ENCODE data around the gene IER3. TPM values are rescaled to one million over a fixed set of nuclear protein-coding genes. Genes with fewer than 3 reads are reported as not detected.
"Not testable (repeated sequence)": the region's sequence is repeated elsewhere in the genome, so short reads cannot be mapped to it uniquely, and the experiment has no call there.

The IER3 gene
- polyA plus RNA-seq, 3 donors, result 41.6 to 402 (median 45.5) TPM

DNA sequence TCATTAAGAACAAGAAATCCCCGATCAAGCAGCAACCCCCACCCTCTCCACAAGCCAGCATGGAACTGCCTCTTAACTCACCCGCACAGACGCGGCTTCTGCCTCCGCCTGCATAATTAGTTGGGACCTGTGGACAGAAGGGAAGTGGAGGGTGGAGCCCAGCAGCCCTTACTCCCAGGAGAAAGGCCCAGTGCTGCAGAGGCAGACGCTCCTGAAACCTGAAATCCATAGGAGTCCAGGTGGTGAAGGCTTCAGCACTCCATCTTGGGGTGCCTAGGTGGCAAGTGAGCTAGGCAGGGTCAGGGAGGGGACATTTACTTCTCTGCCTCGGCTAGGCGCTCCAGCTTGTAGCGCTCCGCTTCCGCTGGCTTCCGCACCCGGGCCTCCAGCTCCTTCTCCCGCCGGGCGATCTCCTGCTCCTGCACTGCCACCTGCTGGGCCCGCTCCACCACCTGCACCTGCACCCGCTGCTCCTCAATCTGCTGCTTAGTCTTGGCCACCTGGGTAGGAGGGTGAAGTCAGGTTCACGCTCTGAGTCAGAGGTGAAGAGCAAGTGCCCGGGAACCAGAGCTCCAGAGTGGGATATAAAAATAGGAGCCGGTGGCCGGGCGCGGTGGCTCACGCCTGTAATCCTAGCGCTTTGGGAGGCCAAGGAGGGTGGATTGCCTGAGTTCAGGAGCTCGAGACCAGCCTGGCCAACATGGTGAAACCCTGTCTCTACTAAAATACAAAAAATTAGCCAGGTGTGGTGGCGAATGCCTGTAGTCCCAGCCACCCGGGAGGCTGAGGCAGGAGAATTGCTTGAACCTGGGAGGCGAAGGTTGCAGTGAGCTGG is 13.5 kb downstream of the IER3 start:
- H3K27ac ChIP-seq (ENCODE audit: low read depth, low read length), result no peak overlapping the region
- 29 to 46% (median 38%) methylated on average over 30 of the region's 30 CpGs for WGBS, 3 donors

DNA sequence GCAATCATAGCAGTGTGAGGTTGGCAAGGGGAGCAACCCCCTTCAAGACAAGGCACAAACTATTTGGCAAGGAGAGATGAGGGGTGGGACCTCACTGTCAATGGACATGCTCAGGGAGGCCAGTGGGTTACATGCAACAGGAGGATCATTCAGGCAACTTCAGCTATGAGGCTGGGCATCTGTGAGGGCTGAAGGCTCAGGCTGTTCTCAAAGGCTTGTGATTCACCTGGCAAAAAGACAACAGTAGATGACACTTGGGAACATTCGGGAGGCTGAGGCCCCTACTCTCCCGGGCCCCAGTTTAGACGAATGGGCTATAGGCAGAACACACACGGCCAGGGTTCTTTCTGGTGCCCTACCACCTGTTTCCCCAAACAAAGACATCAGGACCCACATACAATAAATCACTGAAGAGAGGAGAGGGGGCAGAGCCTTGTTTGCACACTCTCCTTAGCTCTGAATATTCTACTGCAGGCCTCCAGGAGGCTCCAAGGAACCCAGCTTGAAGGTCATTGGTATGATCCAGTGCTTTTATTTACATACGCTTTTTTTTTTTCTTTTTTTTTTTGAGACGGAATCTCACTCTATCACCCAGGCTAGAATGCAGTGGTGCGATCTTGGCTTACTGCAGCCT is 16.3 kb downstream of the IER3 start:
- no peak overlapping the region for H3K27ac ChIP-seq (ENCODE audit: low read depth, low read length)
- WGBS, 3 donors, result 56 to 64% (median 61%) methylated on average over 7 of the region's 7 CpGs

DNA sequence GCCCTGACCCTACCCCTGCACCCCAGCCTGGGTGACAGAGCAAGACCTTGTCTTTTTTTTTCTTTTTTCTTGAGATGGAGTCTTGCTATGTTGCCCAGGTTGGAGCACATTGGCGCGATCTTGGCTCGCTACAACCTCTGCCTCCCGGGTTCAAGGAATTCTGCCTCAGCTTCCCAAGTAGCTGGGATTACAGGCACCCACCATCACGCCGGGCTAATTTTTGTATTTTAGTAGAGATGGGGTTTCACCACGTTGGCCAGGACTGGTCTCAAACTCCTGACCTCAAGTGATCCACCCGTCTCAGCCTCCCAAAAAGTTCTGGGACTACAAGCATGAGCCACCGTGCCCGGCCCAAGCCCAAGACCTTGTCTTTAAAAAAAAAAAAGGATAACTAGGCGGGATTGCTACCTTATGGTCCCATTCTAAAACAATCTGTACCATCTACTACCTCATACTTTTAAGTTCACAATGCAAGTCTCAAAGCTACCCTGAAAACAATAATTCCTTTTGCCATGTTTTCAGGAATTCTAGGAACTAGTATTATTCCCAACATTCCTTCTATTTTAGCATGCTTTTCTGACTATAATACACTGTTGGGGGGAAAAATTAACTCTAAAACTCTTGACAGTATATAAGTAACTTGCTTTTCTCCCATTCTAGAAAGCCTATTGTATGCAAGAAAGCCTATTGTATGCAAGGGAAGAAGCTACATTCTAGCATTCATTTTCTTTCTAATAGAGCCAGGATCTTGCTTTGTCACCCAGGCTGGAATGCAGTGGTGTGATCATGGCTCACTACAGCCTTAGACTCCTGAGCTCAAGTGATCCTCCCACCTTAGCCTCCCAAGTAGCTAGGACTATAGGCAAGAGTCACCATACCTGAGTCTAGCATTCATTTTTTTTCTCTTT is 17.6 kb downstream of the IER3 start:
- no peak overlapping the region for H3K27ac ChIP-seq (ENCODE audit: low read depth, low read length)
- WGBS, 3 donors, result 84 to 90% (median 89%) methylated on average over 8 to 11 of the region's 11 CpGs

DNA sequence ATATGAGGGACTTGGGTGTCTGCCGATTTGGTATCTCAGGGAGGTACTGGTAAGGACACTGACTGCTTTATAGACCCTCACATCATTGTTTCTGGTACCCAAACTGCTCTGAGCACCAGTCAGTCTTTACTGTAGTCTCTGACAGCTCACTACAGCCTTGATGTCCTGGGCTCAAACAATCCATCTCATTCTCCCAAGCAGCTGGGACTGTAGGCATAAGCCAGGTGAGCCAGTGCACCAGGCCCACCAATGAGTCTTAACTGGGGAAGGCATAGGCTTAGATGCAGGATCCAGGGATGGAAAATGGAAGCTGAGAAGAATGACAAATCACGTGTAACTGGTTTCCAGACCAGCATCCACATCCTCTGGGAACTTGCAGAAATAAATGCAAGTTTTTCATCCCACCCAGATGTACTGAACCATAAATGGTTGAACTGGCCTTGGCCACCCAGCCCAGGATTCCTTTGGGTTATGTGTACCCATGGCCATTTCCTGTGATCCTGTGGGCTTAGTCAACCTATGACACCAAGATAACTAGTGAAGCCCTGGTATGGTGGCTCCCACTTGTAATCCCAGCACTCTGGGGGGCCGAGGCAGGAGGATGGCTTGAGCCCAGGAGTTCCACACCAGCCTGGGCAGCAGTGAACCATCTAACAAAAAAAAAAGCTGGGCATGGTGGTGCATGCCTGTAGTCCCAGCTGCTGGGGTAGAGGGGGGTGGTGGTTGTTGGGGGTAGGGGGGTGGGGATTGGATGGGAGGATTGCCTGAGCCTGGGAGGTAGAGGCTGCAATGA is 18.4 kb downstream of the IER3 start:
- H3K27ac ChIP-seq (ENCODE audit: low read depth, low read length), result no peak overlapping the region
- WGBS, 3 donors, result 59 to 72% (median 59%) methylated on average over 3 of the region's 3 CpGs

DNA sequence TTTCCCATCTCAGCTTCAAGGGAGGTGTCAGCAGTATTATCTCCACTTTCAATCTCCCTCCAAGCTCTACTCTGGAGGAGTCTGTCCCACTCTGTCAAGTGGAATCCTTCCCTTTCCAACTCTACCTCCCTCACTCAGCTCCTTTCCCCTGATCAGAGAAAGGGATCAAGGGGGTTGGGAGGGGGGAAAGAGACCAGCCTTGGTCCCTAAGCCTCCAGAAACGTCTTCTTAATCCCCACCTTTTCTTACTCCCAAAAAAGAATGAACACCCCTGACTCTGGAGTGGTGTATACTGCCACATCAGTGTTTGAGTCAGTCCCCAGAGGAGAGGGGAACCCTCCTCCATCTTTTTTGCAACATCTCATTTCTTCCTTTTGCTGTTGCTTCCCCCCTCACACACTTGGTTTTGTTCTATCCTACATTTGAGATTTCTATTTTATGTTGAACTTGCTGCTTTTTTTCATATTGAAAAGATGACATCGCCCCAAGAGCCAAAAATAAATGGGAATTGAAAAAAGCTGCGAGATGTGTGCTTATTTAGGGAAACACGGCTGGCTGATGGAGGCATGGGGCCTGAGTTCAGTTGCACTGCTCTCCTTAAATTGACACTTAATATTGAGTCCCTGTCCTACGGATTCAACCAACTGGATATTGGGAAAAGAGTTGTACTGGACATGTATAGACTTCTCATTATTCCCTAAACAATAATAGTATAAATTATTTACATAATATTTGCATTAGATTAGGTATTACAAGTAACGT is 19.3 kb downstream of the IER3 start:
- no peak overlapping the region for H3K27ac ChIP-seq (ENCODE audit: low read depth, low read length)
- WGBS, 3 donors, result 42 to 48% (median 46%) methylated on average over 6 of the region's 6 CpGs

DNA sequence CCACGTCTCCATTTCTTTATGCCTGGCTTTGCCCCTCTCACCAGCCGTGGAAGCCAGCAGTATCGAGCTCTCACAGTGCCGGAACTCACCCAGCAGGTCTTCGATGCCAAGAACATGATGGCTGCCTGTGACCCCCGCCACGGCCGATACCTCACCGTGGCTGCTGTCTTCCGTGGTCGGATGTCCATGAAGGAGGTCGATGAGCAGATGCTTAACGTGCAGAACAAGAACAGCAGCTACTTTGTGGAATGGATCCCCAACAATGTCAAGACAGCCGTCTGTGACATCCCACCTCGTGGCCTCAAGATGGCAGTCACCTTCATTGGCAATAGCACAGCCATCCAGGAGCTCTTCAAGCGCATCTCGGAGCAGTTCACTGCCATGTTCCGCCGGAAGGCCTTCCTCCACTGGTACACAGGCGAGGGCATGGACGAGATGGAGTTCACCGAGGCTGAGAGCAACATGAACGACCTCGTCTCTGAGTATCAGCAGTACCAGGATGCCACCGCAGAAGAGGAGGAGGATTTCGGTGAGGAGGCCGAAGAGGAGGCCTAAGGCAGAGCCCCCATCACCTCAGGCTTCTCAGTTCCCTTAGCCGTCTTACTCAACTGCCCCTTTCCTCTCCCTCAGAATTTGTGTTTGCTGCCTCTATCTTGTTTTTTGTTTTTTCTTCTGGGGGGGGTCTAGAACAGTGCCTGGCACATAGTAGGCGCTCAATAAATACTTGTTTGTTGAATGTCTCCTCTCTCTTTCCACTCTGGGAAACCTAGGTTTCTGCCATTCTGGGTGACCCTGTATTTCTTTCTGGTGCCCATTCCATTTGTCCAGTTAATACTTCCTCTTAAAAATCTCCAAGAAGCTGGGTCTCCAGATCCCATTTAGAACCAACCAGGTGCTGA is 20.3 kb downstream of the IER3 start:
- 51 to 66% (median 63%) methylated on average over 29 of the region's 29 CpGs for WGBS, 3 donors
- not testable (repeated sequence) for H3K27ac ChIP-seq (ENCODE audit: low read depth, low read length)

DNA sequence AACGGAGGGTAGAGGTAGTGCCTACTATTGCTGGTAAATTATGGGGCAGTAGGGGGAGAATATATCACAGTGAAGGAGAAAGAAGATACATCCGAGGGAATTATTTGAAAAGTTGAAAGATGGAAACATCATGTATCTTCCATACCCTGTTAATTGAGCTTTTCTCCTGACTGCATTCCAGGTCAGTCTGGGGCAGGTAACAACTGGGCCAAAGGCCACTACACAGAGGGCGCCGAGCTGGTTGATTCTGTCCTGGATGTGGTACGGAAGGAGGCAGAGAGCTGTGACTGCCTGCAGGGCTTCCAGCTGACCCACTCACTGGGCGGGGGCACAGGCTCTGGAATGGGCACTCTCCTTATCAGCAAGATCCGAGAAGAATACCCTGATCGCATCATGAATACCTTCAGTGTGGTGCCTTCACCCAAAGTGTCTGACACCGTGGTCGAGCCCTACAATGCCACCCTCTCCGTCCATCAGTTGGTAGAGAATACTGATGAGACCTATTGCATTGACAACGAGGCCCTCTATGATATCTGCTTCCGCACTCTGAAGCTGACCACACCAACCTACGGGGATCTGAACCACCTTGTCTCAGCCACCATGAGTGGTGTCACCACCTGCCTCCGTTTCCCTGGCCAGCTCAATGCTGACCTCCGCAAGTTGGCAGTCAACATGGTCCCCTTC is 21.0 kb downstream of the IER3 start:
- H3K27ac ChIP-seq (ENCODE audit: low read depth, low read length), result not testable (repeated sequence)
- 55 to 68% (median 65%) methylated on average over 16 of the region's 16 CpGs for WGBS, 3 donors

DNA sequence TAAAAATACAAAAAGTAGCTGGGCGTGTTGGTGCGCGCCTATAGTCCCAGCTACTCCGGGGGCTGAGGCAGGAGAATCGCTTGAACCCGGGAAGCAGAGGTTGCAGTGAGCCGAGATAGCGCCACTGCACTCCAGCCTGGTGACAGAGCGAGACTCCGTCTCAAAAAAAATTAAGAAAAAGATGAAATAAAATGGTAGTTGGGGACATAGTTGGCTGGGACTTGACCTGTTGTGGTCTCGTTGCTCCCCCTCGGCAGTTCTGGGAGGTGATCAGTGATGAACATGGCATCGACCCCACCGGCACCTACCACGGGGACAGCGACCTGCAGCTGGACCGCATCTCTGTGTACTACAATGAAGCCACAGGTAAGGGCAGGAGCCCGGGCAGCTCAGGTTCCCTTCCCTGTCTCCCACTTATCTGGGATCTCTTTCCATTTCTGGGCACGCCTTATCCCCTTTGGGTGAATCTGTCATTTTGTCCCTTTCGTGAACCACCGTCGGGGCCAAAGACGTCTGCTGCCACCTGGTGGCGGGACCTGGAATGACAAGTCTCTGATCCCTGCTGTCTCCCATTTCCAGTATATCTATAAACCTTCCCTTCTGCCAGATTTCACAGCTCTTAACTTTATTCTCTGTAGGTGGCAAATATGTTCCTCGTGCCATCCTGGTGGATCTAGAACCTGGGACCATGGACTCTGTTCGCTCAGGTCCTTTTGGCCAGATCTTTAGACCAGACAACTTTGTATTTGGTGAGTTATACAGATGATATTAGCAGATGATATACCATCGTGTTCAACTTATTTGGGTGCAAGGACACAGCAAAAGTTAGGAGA is 21.9 kb downstream of the IER3 start:
- 13 to 28% (median 16%) methylated on average over 27 of the region's 27 CpGs for WGBS, 3 donors
- peak overlapping the region; percentile 69 for H3K27ac ChIP-seq (ENCODE audit: low read depth, low read length)

DNA sequence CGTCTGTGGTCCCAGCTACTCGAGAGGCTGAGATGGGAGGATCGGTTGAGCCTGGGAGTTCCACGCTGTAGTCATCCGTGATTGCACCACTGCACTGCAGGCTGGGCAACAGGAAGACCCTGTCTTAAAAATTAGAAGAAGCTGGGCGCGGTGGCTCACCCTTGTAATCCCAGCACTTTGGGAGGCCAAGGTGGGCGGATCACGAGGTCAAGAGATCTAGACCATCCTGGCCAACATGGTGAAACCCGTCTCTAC is 22.4 kb downstream of the IER3 start:
- 4 to 25% (median 6%) methylated on average over 10 of the region's 10 CpGs for WGBS, 3 donors
- not testable (repeated sequence) for H3K27ac ChIP-seq (ENCODE audit: low read depth, low read length)

DNA sequence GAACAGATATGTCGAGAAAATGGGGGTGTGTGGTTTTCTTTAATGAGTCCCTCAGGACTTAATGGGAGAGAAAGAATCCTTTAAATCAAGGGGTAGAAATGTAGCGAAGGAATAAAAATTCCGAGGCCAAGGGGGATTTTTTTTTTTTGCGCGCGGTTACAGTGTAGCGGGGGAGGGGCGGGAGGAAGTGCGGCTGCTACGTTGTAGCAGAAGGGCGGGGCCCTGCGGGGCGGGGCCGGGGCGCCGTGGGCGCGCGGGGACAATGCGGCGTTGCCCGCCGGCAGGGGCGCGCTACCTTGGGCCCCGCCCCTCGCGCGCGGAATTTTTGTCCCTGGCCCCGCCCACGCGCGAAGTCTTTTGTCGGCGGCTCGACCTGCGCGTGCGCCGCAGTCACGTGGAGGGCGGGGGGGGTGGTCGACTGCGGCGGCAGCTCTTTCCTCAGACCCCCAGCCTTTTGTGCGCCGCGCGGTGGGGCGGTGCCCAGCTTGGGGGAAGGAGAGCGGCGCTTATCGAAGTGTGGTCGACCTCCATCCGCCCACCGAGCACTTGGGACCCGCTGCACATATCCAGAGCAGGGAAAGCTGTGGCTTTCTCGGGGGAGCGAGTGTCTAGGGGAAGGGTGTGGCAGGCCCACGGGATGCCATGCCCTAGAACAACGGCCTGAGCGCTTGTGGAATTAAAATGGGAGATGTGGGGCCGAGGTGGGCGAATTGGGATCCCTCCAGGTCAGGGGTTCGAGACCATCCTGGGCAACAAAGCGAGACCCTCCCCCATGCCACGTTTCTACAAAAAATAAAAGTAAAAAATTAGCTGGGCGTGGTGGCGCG is 22.9 kb downstream of the IER3 start:
- H3K27ac ChIP-seq (ENCODE audit: low read depth, low read length), result peak overlapping the region; percentile 63
- 1 to 2% (median 1%) methylated on average over 71 of the region's 71 CpGs for WGBS, 3 donors

DNA sequence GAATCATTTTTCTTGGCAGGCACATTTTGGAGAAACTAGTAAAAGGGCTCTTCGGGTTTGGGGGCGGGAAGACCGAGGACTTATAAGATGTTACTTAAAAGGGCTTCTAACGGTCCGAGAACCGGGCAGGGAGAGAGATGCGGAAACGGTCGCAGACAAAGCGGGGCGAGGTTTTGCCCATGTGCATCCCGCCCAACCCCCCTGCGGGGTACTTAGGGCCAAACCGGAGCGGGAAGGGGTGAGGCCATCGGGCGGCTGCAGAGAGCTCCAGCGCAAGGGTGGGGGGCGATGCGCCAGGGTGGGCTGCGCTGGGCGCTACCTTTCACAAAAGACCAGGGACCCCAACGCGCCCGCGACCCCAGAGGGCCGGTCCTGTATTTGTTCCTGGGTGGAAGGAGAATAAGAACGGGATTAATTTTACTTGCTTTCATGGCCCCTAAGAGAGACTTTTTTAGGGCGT is 23.6 kb downstream of the IER3 start:
- WGBS, 3 donors, result 0% methylated on average over 29 of the region's 29 CpGs
- peak overlapping the region; percentile 63 for H3K27ac ChIP-seq (ENCODE audit: low read depth, low read length)

DNA sequence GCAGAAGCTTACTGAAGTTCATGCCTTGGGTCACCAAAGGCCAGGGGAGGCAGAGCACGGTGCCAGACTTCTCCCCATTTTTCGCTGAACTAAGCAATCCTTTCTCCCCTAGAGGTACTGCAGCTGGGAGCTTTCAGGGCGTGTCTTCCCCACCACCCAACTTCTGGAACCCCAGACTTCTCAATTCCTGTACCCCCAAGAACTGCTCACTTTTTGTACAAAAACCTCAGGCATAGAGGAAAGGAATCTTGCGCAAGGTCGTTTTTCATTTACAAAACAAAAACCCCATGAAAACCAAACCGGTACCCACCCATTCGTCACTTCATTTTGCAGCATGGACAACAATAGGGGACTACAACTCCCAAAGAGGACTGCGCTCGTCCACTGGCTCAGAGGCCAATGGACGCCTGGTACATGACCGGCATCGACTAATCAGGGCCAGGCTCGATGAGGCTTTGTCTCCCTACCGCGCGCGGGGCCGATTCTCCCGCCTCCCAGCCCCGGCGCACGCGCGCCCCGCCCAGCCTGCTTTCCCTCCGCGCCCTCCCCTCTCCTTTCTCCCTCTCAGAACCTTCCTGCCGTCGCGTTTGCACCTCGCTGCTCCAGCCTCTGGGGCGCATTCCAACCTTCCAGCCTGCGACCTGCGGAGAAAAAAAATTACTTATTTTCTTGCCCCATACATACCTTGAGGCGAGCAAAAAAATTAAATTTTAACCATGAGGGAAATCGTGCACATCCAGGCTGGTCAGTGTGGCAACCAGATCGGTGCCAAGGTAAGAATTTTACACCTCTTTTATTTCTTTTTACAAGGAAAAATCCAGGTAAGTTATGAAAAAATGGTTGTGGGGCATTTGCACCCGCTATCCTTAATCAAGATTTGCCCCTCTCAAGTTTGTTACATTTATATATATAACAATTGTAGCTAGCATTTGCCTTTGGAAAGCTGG is 24.3 kb downstream of the IER3 start, which contains the start of gene TUBB:
TUBB (plus strand) TSS at position 562 of the 947 bp plus-strand sequence; CDS start at position 717, 155 bp downstream.
- WGBS, 3 donors, result 0 to 1% (median 1%) methylated on average over 37 to 38 of the region's 38 CpGs

DNA sequence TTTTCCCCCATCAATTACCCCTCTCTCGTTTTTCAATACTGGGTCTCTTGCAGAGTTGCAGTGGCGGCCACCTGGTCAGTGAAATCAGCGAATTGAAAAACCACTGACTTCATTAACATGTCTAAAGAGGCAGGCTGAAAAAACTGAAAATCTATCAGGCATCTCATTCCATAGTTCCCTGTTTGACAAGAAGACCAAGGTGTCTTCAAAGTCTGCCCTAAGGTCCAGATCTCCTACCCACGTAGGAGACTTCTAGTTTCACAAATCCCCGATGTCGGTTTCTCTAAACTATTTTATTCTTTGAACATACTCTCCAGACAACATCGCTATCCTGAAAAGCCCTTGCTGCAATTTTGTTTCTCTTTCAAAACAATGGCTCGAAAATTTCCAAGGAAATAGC is 25.0 kb downstream of the IER3 start:
- 18 to 25% (median 21%) methylated on average over 8 of the region's 8 CpGs for WGBS, 3 donors
- no peak overlapping the region for H3K27ac ChIP-seq (ENCODE audit: low read depth, low read length)

More for the DNA sequence above, 24.3 kb downstream of the IER3 start, which contains the start of gene TUBB:
- peak within 1 kb of the TSS; percentile 63 for H3K27ac ChIP-seq (ENCODE audit: low read depth, low read length)

Data from adipose tissue (tissue), 3 donors.